H1 (cell line): ENCODE results near the gene GALNT9.

Source experiments
- CHD2 ChIP-seq: IDR thresholded peaks from 2 replicates; pipeline ENCODE4 v1.6.1; 2012; ENCODE audit warnings: low read length, improper control_type of control experiment
- POU5F1 ChIP-seq: IDR thresholded peaks from 2 replicates; pipeline ENCODE4 v1.6.1; 2011; ENCODE audit warnings: low read depth, mild to moderate bottlenecking, low read length, moderate library complexity
- RXRA ChIP-seq: IDR thresholded peaks from 2 replicates; pipeline ENCODE4 v1.6.1; 2011; ENCODE audit warnings: low read depth, mild to moderate bottlenecking, low read length, moderate library complexity; ENCODE audit not compliant: insufficient read depth
- YY1 ChIP-seq: IDR thresholded peaks from 2 replicates; pipeline ENCODE4 v1.6.1; 2011; ENCODE audit warnings: low read depth, mild to moderate bottlenecking, low read length
- TF ChIP-seq, protein P1 (sequence below), 3 experiments: IDR thresholded peaks; 1 replicate in 2 of 3; 2 replicates in 1 of 3; pipeline versions ENCODE4 v1.5.1 to v1.6.1; 2011; ENCODE audit warnings: low read length in 3 of 3, mild to moderate bottlenecking in 3 of 3, inconsistent platforms in 2 of 3, low read depth in 1 of 3, moderate library complexity in 1 of 3; ENCODE audit not compliant: insufficient read depth in 1 of 3; ENCODE audit errors: control extremely low read depth in 1 of 3
- TF ChIP-seq, protein P2 (sequence below): IDR thresholded peaks from 2 replicates; pipeline ENCODE4 v1.6.1; 2011; ENCODE audit warnings: low read length, improper control_type of control experiment

DNA sequence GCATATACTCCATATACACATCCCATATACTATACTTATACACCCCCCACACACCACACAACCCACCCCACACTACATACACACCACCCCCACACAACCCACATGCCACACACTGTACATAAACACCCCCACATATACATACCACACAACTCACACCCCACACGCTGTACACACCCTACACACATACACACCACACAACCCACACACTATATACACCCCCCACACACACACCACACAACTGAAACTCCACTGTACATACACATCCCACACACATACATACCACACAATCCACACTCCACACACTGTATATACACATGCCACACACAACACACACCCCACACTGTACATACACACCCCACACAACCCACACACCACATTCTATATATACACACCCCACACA lies 104.2 kb downstream of the GALNT9 start:
- TF ChIP-seq RXRA (no peak), POU5F1 (no peak), YY1 (no peak), CHD2 (no peak)
- TF ChIP-seq, protein P1, sequence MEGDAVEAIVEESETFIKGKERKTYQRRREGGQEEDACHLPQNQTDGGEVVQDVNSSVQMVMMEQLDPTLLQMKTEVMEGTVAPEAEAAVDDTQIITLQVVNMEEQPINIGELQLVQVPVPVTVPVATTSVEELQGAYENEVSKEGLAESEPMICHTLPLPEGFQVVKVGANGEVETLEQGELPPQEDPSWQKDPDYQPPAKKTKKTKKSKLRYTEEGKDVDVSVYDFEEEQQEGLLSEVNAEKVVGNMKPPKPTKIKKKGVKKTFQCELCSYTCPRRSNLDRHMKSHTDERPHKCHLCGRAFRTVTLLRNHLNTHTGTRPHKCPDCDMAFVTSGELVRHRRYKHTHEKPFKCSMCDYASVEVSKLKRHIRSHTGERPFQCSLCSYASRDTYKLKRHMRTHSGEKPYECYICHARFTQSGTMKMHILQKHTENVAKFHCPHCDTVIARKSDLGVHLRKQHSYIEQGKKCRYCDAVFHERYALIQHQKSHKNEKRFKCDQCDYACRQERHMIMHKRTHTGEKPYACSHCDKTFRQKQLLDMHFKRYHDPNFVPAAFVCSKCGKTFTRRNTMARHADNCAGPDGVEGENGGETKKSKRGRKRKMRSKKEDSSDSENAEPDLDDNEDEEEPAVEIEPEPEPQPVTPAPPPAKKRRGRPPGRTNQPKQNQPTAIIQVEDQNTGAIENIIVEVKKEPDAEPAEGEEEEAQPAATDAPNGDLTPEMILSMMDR (IDR thresholded peaks at IDR 0.05; ENCODE audit: control extremely low read depth in 1 of 3, insufficient read depth in 1 of 3, low read depth in 1 of 3, low read length in 3 of 3) = no peak
- TF ChIP-seq, protein P2, sequence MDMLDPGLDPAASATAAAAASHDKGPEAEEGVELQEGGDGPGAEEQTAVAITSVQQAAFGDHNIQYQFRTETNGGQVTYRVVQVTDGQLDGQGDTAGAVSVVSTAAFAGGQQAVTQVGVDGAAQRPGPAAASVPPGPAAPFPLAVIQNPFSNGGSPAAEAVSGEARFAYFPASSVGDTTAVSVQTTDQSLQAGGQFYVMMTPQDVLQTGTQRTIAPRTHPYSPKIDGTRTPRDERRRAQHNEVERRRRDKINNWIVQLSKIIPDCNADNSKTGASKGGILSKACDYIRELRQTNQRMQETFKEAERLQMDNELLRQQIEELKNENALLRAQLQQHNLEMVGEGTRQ = no peak
